ENCODE data around the gene CDK4. TPM values are rescaled to one million over a fixed set of nuclear protein-coding genes. Genes with fewer than 3 reads are reported as not detected.

The CDK4 gene
- total and polyA plus RNA-seq, 2 donors from 2014 or later, result 69.1 to 118 TPM

DNA sequence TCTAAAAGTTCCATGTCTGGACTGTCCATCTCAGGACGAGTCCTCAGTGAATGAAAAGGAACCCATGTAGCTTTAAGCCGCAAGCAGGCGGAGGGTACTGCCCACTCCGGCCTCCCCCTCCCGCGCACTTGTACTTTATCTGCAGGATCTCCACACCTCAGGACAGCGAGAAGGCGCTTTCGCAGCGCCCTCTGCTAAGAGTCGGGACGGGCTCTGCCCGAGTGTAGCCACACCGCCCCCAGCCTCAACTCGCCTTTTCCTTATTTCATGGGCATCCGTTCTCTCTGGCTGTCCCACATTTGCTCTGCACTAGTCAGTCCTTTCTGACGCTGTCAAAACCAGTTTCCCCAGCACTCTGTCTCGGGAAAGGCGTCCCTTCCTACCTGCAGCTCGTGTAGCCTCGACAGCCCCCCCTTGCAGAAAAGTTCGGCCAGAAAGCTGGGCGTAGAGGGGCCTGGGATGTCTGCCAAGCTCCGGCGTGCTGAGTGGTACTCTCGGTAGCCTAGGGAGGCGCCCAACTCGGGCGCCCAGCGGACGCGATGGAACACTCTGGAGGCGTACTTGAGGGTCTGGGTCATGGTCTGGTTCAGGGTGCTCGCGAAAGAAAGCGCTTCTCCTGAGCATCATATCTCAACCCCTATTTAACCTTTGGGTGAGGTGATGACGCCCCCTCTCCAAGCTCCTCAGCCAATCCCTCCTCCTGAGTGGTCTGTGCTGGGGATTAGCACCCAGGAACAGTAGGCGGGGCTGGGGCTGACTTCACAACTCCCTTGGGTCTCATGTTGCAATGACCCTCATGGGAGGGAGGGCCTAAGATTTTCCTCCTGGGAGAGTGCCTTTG is 14.6 kb upstream of the CDK4 start, which contains the start of gene CYP27B1:
TSS of gene CYP27B1 (minus strand) at position 615 of the 841 bp plus-strand sequence. CDS start at position 578, 37 bp downstream.
- H3K4me3 ChIP-seq (ENCODE audit: low read length in 3 of 3), result peak within 1 kb of the TSS; percentile 3 to 59 (median 55)
- peak within 1 kb of the TSS in 2 of 3 donors; percentile 34 to 42 for H3K9ac ChIP-seq (ENCODE audit: low read length in 3 of 3)
- DNase-seq, result peak in 3 of 5 donors; percentile 20 to 43 (median 24)
- TF ChIP-seq, protein P1, sequence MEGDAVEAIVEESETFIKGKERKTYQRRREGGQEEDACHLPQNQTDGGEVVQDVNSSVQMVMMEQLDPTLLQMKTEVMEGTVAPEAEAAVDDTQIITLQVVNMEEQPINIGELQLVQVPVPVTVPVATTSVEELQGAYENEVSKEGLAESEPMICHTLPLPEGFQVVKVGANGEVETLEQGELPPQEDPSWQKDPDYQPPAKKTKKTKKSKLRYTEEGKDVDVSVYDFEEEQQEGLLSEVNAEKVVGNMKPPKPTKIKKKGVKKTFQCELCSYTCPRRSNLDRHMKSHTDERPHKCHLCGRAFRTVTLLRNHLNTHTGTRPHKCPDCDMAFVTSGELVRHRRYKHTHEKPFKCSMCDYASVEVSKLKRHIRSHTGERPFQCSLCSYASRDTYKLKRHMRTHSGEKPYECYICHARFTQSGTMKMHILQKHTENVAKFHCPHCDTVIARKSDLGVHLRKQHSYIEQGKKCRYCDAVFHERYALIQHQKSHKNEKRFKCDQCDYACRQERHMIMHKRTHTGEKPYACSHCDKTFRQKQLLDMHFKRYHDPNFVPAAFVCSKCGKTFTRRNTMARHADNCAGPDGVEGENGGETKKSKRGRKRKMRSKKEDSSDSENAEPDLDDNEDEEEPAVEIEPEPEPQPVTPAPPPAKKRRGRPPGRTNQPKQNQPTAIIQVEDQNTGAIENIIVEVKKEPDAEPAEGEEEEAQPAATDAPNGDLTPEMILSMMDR (IDR thresholded peaks at IDR 0.05; ENCODE audit: borderline replicate concordance, extremely low read depth, insufficient read depth), result no peak
- H3K36me3 ChIP-seq (ENCODE audit: control insufficient read depth in 2 of 3, insufficient read depth in 3 of 3, low read length in 3 of 3), result peaks cover 0 to 5% (median 0%) of the 10 kb centered on the region in 3 donors
- H3K9me3 ChIP-seq (ENCODE audit: control insufficient read depth in 2 of 3, insufficient read depth in 1 of 3, low read length in 3 of 3), result no peaks in the 10 kb centered on the region
- peaks cover 0 to 30% (median 17%) of the 10 kb centered on the region in 3 donors for H3K4me1 ChIP-seq (ENCODE audit: control insufficient read depth in 2 of 3, insufficient read depth in 2 of 3, low read depth in 1 of 3, low read length in 3 of 3)
- H3K27ac ChIP-seq (ENCODE audit: low read depth in 2 of 2, low read length in 2 of 2), result peak within 1 kb of the TSS in 1 of 2 donors; percentile 27
- intact Hi-C loops (cut with DNase I), result no loop called here
- peaks cover 30% of the 10 kb centered on the region for H3K27me3 ChIP-seq (ENCODE audit: control insufficient read depth, insufficient read depth, low read length)
- FAIRE-seq, result no peak

DNA sequence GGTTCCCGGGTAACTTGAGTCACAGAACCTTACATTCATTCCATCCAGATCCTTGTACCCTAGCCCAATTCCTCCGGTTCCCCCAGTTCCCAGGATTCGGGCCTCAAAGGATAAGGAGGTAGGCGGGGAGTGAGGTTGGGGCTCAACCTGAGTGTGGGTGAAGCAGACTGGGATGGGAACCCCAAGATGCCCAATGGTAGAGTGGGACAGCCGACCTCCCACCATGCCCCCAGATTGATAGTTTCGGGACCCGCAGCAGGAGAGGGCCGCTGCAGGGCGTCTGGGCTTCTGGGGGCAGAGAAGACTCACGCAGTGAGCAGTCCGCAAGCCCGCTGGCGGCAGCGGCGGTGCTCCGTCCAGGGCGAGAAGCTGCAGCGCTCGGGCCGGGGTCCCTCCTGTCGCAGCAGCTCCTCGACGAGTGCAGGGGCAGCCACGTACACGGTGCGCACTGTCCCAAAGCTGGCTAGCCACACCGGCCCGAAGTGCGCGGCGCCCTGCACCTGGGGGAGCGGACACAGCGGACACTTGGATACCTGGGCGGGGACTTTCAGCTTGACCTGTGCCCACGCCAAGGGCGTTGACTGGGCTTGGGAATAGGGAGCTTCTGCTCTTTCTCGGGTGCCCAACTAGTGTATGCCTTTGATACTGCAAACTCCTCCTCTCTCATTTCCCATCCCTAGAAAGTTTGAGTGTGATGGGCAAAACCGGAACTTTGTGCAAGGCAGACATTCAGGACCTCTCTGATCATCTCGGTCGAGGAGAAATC is 13.8 kb upstream of the CDK4 start:
- H3K27ac ChIP-seq (ENCODE audit: low read depth in 2 of 2, low read length in 2 of 2), result peak overlapping the region; percentile 16 to 27
- peaks cover 0 to 27% (median 17%) of the 10 kb centered on the region in 3 donors for H3K4me1 ChIP-seq (ENCODE audit: control insufficient read depth in 2 of 3, insufficient read depth in 2 of 3, low read depth in 1 of 3, low read length in 3 of 3)
- TF ChIP-seq, protein P1 (IDR thresholded peaks at IDR 0.05; ENCODE audit: borderline replicate concordance, extremely low read depth, insufficient read depth), result no peak
- peaks cover 0 to 5% (median 0%) of the 10 kb centered on the region in 3 donors for H3K36me3 ChIP-seq (ENCODE audit: control insufficient read depth in 2 of 3, insufficient read depth in 3 of 3, low read length in 3 of 3)
- H3K4me3 ChIP-seq (ENCODE audit: low read length in 3 of 3), result peak overlapping the region; percentile 3 to 59 (median 55)
- H3K27me3 ChIP-seq (ENCODE audit: control insufficient read depth, insufficient read depth, low read length), result peaks cover 30% of the 10 kb centered on the region
- no peaks in the 10 kb centered on the region for H3K9me3 ChIP-seq (ENCODE audit: control insufficient read depth in 2 of 3, insufficient read depth in 1 of 3, low read length in 3 of 3)
- intact Hi-C loops (cut with DNase I), result no loop called here
- peak overlapping the region in 2 of 3 donors; percentile 34 to 42 for H3K9ac ChIP-seq (ENCODE audit: low read length in 3 of 3)
- DNase-seq, result peak in 2 of 5 donors; percentile 17 to 54
- no peak for FAIRE-seq

DNA sequence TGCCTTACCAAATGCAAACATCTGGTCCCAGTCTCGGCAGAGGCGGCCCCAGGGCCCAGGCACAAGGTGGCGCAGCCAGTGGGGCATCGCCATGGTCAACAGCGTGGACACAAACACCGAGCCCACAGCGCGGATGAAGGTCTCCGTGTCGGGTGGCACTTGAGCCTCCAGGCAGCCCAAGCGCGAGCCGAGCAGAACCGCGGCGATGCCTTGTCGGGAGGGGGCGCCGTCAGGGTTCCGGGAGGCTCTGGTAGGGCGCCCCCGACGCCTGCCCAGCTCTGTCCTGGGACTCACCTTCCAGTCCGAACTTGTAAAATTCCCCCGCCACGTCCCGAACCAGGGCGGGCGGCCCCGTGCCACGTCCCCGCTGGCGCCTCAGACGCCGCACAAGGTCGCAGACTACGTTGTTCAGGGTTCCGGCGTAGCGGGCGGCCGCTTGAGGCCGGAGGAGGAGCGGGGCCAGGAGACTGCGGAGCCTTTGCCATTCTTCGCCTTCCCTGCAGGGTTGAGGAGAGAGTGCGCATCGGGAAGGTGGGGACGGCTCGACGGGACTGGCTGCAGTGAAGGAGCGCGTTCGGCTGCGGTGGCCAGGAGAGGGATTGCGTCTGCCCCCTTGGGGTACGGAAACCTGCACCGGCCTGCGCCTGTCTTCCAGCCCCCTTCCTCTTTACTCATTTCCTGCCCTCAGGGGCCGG is 13.0 kb upstream of the CDK4 start:
- Histone ChIP-seq H3K27ac (ENCODE audit: low read depth in 2 of 2, low read length in 2 of 2) (peak overlapping the region; percentile 27 to 57), H3K9ac (ENCODE audit: low read length in 3 of 3) (peak overlapping the region in 2 of 3 donors; percentile 18 to 42), H3K9me3 (ENCODE audit: control insufficient read depth in 2 of 3, insufficient read depth in 1 of 3, low read length in 3 of 3) (no peaks in the 10 kb centered on the region), H3K36me3 (ENCODE audit: control insufficient read depth in 2 of 3, insufficient read depth in 3 of 3, low read length in 3 of 3) (peaks cover 0 to 5% (median 0%) of the 10 kb centered on the region in 3 donors), H3K4me1 (ENCODE audit: control insufficient read depth in 2 of 3, insufficient read depth in 2 of 3, low read depth in 1 of 3, low read length in 3 of 3) (peaks cover 0 to 27% (median 17%) of the 10 kb centered on the region in 3 donors), H3K4me3 (ENCODE audit: low read length in 3 of 3) (peak overlapping the region in 2 of 3 donors; percentile 55 to 59), H3K27me3 (ENCODE audit: control insufficient read depth, insufficient read depth, low read length) (peaks cover 30% of the 10 kb centered on the region)
- intact Hi-C loops (cut with DNase I), result no loop called here
- DNase-seq (peak in 4 of 5 donors; percentile 40 to 80 (median 54)), FAIRE-seq (no peak)
- TF ChIP-seq, protein P1 (IDR thresholded peaks at IDR 0.05; ENCODE audit: borderline replicate concordance, extremely low read depth, insufficient read depth), result peak; percentile 16
